HCT116 (cell line): Measurements from ENCODE around the gene FNBP1.

Experiments
- CEBPB ChIP-seq: IDR thresholded peaks from 2 replicates; pipeline ENCODE4 v1.6.1; 2012; ENCODE audit warnings: low read depth
- CTCF ChIP-seq, 3 experiments: fragments of 200-600 bp in 1 of 3; sonication (generic) in 1 of 3; IDR thresholded peaks in 2 of 3; conservative IDR thresholded peaks in 1 of 3; 2 replicates each; pipeline ENCODE4 v1.5.1; 2012 to 2017; ENCODE audit warnings: low read depth in 2 of 3, low read length in 2 of 3, antibody characterized with exemption in 1 of 3, borderline replicate concordance in 1 of 3, control low read depth in 1 of 3, mild to moderate bottlenecking in 1 of 3, mixed read lengths in 1 of 3, mixed run types in 1 of 3, moderate library complexity in 1 of 3; ENCODE audit not compliant: insufficient read depth in 1 of 3
- EZH2 ChIP-seq: fragments of 200-600 bp; sonication (generic); IDR thresholded peaks from 2 replicates; pipeline ENCODE4 v1.6.1; 2017; ENCODE audit warnings: antibody characterized with exemption, mixed run types
- FOSL1 ChIP-seq: IDR thresholded peaks from 2 replicates; pipeline ENCODE4 v1.6.1; 2012; ENCODE audit warnings: low read depth
- JUND ChIP-seq: IDR thresholded peaks from 2 replicates; pipeline ENCODE4 v1.6.1; 2012
- POLR2A ChIP-seq: IDR thresholded peaks from 2 replicates; pipeline ENCODE4 v1.7.0; 2011; ENCODE audit warnings: borderline replicate concordance; ENCODE audit not compliant: insufficient read depth, insufficient read length; ENCODE audit errors: extremely low read depth
- RAD21 ChIP-seq: IDR thresholded peaks from 2 replicates; pipeline ENCODE4 v1.6.1; 2012; ENCODE audit warnings: low read depth, mild to moderate bottlenecking
- REST ChIP-seq: IDR thresholded peaks from 2 replicates; pipeline ENCODE4 v1.6.1; 2012; ENCODE audit warnings: low read depth
- SP1 ChIP-seq: IDR thresholded peaks from 2 replicates; pipeline ENCODE4 v1.6.1; 2012; ENCODE audit warnings: low read depth
- TCF7L2 ChIP-seq: IDR thresholded peaks from 2 replicates; pipeline ENCODE4 v1.7.0; 2011; ENCODE audit warnings: borderline replicate concordance, inconsistent platforms; ENCODE audit not compliant: insufficient read depth, insufficient read length; ENCODE audit errors: extremely low read depth
- ZNF274 ChIP-seq: fragments of 200-500 bp; sonication (Bioruptor generic); IDR thresholded peaks from 2 replicates; pipeline ENCODE4 v1.6.1; 2014; ENCODE audit warnings: mild to moderate bottlenecking, low read depth, low read length, inconsistent platforms
- TF ChIP-seq, protein P1 (sequence below): IDR thresholded peaks from 2 replicates; pipeline ENCODE4 v1.6.1; 2012

DNA sequence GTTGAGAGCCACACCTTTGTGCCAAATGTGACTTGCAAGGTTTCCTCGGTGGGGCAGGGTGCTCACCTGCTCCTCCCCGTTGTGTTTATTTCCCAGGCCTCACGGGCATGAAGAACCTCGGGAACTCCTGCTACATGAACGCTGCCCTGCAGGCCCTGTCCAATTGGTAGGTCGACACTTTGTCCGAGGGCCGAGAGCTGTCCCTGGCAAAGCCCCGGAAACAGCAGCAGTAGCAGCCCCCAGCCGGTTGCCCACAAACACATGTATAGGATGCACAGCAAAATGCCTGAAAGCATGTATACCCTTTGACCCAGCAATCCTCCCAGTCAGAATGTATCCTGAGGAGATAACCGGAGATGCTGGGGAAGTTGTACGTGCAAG is 181.6 kb downstream of the FNBP1 start:
- TF ChIP-seq, protein P1, sequence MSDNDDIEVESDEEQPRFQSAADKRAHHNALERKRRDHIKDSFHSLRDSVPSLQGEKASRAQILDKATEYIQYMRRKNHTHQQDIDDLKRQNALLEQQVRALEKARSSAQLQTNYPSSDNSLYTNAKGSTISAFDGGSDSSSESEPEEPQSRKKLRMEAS, result no peak
- TF ChIP-seq TCF7L2, result no peak
- TF ChIP-seq CTCF (IDR thresholded peaks at IDR 0.05 in 2 of 3, conservative IDR thresholded peaks at IDR 0.05 in 1 of 3; ENCODE audit: borderline replicate concordance in 1 of 3, insufficient read depth in 1 of 3, low read depth in 2 of 3, low read length in 2 of 3), result no peak
- no peak for TF ChIP-seq POLR2A
- TF ChIP-seq REST, result no peak
- no peak for TF ChIP-seq ZNF274
- TF ChIP-seq FOSL1, result no peak
- no peak for TF ChIP-seq JUND
- no peak for TF ChIP-seq SP1
- TF ChIP-seq CEBPB, result no peak
- no peak for TF ChIP-seq EZH2
- TF ChIP-seq RAD21, result no peak
